NCI-H69 (cell line): ENCODE measurements around the gene CHD1L.
A peak's percentile ranks its signal among the peaks of the same experiment; 100 is the strongest.
"Not testable (repeated sequence)": the region's sequence is repeated elsewhere in the genome, so short reads cannot be mapped to it uniquely, and the experiment has no call there.

ENCODE experiments used
- DNase-seq: peaks from one replicate; lab custom pipeline; 2025; lab: John Stamatoyannopoulos, UW

The CHD1L gene

GRCh38 chr1:147233903-147234302 is 8.6 kb upstream of the CHD1L start:
- not testable (repeated sequence) for DNase-seq

DNA sequence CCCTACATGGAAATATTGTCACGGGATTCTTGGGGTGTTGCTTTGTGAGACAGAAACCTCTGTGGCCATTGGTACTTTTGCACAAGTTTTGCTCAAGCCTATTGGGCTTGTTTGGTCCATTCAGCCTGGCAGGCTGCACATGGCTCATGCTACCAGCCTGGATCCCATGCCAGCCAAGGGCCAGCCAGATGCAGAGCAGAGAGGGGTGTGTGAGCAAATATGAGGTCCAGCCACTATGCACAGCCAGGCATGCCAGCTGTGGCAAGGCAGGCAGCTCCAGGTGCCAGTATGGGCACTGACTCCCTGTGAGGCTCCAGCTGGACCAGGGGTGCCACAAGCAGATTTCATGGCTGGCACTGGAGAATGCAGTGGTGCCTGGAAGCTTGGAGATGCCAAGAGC is 6.7 kb upstream of the CHD1L start:
- DNase-seq: no peak

- DNase-seq: no peak
These were observed 6.0 kb upstream of the CHD1L start for GRCh38 chr1:147236448-147236847.

DNA sequence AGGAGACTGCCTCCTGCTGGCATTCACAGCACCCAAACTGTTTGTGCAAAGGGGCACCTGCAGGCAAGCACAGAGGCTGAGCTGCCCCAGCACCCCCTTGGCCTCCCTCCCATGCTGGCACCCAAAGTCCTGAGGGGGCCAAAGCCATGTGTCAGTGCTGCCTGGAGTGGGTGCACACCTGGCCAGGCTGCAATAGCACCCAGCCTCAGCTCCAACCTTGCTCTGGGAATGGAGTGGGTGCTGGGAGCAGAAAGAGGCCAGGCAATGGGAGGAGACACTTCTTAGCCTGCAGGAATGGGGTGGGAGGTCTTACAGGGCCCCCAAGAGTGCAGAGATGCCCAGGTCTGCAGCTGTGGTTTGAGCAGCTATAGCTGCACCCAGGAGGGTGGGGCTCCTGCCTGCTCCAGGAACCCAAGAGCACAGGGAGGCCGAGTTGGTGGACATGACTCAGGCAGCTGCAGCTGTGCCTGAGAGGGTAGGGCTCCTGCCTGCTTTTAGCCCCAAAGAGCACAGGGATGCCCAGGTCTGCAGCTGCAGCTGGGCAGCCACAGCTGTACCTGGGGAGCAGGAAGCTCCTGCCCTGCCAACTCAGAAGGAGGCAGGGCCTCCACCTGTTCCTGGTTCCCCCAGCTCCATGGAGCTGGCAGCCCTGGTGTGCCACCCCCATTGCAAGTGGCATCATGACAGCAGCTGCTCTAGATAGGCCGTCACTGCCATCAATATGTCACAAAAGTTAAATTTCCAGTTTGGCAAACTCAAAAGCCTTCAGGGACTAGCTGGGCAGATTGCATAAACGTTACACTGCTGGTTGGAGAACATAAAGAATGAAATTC is 5.3 kb upstream of the CHD1L start:
- DNase-seq: no peak

DNA sequence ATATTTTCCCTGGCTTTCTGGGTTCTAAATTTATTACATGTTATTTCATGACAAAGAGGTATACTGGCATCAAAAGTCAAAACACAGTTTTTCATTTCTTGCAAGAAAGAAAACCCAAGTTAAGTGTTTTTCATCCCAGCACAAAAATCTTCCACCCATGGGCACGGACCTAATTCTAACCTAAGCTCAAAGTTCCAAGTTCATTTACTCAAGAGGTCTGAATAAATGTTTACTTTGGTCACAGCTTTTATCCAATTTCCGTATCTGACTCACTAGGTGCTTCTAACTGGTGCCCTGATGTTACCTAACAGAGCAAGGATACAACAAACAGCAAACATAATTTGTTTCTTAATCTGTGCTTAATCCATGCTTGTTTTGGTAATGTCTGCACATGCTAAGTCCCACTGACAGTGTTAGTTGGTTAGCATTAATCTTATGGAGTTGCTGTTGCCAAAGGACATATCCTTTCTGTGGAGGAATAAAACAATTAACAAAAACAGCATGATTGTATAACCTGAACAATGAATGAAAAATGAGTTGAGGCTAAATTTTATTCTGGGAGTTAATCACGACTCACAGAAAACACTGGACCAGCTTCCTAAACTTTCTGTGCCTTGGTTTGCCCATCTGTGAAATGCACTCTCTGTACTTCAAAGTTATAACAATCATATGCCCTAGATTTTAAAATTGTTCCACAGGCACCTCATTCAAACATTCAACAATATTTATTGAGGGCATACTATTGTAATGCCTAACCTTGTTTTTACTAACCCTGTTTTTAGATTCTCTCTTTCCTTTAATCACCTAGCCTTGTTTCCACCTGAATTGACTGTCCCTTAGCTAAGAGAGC is 4.2 kb upstream of the CHD1L start:
- peak; percentile 19 for DNase-seq

GRCh38 chr1:147238925-147239820 is 3.3 kb upstream of the CHD1L start:
- no peak for DNase-seq

DNA sequence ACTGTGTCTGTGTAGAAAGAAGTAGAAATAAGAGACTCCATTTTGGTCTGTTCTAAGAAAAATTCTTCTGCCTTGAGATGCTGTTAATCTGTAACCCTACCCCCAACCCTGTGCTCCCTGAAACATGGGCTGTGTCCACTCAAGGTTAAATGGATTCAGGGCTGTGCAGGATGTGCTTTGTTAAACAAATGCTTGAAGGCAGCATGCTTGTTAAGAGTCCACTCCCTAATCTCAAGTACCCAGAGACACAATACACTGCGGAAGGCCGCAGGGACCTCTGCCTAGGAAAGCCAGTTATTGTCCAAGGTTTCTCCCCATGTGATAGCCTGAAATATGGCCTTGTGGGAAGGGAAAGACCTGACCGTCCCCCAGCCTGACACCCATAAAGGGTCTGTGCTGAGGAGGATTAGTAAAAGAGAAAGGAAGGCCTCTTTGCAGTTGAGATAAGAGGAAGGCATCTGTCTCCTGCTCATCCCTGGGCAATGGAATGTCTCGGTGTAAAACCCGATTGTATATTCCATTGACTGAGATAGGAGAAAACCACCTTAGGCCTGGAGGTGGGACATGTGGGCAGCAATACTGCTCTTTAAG is 2.3 kb upstream of the CHD1L start:
- not testable (repeated sequence) for DNase-seq

DNA sequence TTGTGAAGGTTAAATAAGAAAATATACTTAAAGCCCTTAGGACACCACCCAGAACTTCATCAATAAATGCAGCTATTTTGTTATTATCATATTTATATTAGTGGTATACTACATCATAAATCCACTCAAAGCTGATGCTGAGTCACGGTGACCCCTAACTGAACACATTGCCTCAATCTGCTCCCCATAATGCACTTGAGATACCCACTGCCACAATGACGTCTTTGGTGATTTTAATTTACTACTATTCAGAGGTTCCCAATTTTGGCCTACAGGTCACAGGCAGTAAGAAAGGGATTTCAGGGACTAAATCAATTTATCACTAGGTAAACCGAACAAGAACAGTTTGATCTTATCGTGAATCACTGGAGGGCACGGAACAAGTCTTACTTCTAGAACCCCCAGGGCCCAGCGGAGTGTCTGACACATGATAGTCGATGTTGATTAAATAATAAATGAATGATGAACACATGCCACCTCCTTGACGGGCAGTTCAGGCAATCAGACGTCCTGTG is 493 bp upstream of the CHD1L start:
- no peak for DNase-seq

- peak; percentile 75 for DNase-seq
These were observed 773 bp downstream of the CHD1L start for GRCh38 chr1:147243228-147243685.

GRCh38 chr1:147243841-147244240 is 1.4 kb downstream of the CHD1L start:
- peak; percentile 22 for DNase-seq

DNA sequence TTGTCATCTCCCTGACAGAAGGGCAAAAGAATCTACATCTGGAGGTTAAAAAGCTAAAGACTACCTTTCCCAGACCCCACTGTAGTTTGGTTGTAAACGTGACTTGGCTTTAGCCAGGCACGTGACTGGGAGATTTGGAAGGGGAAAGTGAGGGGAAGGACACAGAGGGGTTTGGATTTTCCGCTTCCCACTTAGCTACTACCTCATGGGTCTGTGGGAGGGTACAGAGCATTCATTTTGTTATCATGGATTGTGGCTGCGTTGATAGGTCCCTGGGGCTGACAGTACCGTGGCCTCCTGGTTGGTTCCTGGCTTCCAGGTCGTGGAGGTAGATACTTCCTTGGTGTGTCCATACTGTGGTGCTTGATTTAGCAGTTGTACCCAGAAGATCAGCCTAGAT is 2.6 kb downstream of the CHD1L start:
- DNase-seq: no peak

- no peak for DNase-seq
These were observed 3.1 kb downstream of the CHD1L start for GRCh38 chr1:147245586-147246021.

GRCh38 chr1:147246044-147246690 is 3.7 kb downstream of the CHD1L start:
- DNase-seq: no peak

- DNase-seq: peak; percentile 10
These were observed 4.6 kb downstream of the CHD1L start for GRCh38 chr1:147246910-147247655.

DNA sequence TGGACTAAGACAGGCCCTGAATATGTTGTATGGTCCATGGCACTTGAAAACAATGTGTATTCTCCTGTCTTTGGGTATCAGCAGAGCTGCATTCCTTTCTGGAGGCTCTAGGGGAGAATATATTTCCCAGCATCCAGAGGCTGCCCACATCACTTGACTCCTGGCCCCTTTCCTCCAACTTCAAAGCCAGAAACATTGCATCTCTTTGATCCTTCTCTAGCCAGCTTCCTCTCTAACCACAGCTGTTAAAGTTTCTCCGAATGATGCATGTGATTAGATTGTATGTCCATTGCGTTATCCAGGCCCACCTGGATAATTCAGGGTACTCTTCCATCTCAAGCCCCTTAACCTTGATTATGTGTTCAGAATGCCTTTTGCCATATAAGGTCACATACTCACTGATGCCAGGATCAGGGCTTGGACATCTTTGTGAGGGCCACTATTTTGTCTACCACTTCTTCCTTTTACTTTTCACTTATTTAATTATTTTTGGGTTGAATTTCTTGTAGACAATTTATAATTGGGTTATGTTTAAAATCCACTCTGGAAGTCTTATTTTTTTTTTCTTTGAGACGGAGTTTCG is 5.3 kb downstream of the CHD1L start:
- no peak for DNase-seq

DNA sequence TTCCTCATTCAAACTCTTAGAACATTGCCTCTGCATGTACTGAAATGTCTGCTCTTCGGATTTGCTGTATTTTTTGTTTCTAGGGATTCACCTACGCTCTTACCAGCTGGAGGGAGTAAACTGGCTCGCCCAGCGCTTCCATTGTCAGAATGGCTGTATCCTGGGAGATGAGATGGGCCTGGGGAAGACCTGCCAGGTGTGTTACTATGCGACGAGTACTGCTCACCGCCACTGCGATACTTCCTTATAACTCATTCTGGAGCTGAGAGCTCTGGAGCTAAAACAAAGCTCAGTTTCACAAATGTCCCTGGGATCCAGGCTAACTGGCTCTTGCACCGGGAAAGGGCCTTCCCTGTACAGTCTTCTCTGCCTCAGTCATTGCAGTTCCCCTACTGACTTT is 10.1 kb downstream of the CHD1L start:
- no peak for DNase-seq

- no peak for DNase-seq
These were observed 18.5 kb downstream of the CHD1L start for GRCh38 chr1:147260956-147261355.

DNA sequence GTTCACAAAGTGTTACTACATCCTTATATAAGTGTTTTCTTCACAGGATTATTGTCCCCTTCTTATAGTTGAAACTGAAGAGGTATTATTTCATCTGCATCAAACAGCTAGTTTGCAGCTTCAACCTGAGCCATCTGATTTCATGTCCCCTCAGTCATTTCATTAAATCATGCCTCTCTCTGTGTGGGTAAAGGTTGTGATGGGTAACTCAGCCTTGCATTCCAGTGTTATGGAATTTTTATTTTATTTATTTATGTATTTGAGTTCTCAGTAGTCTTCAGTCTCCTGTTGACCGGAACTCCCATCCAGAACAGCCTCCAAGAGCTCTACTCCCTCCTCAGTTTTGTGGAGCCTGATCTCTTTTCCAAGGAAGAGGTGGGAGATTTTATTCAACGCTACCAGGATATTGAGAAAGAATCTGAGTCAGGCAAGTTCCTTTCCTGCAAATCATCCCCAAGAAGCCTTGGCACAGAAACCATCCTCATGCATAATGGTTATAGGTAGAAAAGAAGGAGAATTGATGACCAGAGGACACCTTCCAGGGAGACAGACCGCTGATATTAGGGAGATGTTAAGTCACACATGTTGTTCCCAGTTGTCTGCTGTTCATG is 21.8 kb downstream of the CHD1L start:
- no peak for DNase-seq

GRCh38 chr1:147266381-147266780 is 23.9 kb downstream of the CHD1L start:
- DNase-seq: no peak
